ENCODE results near the gene TNIP2.
"Not testable (repeated sequence)": the region's sequence is repeated elsewhere in the genome, so short reads cannot be mapped to it uniquely, and the experiment has no call there.

TNIP2 gene

GRCh38 chr4:2743518-2744445 is 12.4 kb downstream of the TNIP2 start:
- DNase-seq = no peak

GRCh38 chr4:2742823-2743517 is 13.2 kb downstream of the TNIP2 start:
- no peak for DNase-seq

- DNase-seq = no peak
Observed at GRCh38 chr4:2742081-2742822, 13.9 kb downstream of the TNIP2 start.

- no peak for DNase-seq
Observed at GRCh38 chr4:2741626-2742025, 14.5 kb downstream of the TNIP2 start.

- DNase-seq = not testable (repeated sequence)
Observed at GRCh38 chr4:2738296-2738695, 17.8 kb downstream of the TNIP2 start.

GRCh38 chr4:2735869-2736268 is 20.3 kb downstream of the TNIP2 start:
- no peak for DNase-seq

- no peak for DNase-seq
Observed at GRCh38 chr4:2734612-2735011, 21.5 kb downstream of the TNIP2 start.

GRCh38 chr4:2733844-2734574 is 22.1 kb downstream of the TNIP2 start:
- DNase-seq = no peak

GRCh38 chr4:2733001-2733843 is 22.9 kb downstream of the TNIP2 start:
- DNase-seq = no peak

- no peak for DNase-seq
Observed at GRCh38 chr4:2732526-2732925, 23.6 kb downstream of the TNIP2 start.

GRCh38 chr4:2731907-2732317 is 24.2 kb downstream of the TNIP2 start:
- DNase-seq = no peak

GRCh38 chr4:2729533-2729875 is 26.6 kb downstream of the TNIP2 start:
- no peak for DNase-seq

- no peak for DNase-seq
Observed at GRCh38 chr4:2728806-2729532, 27.2 kb downstream of the TNIP2 start.

GRCh38 chr4:2728221-2728620 is 27.9 kb downstream of the TNIP2 start:
- DNase-seq = no peak

GRCh38 chr4:2726881-2727280 is 29.3 kb downstream of the TNIP2 start:
- not testable (repeated sequence) for DNase-seq

- no peak for DNase-seq
Observed at GRCh38 chr4:2725380-2725779, 30.8 kb downstream of the TNIP2 start.

GRCh38 chr4:2723751-2724150 is 32.4 kb downstream of the TNIP2 start:
- no peak for DNase-seq

- no peak for DNase-seq
Observed at GRCh38 chr4:2722033-2722432, 34.1 kb downstream of the TNIP2 start.

- DNase-seq = no peak
Observed at GRCh38 chr4:2721586-2721985, 34.5 kb downstream of the TNIP2 start.

- no peak for DNase-seq
Observed at GRCh38 chr4:2716236-2716635, 39.9 kb downstream of the TNIP2 start.

GRCh38 chr4:2715426-2715825 is 40.7 kb downstream of the TNIP2 start:
- DNase-seq = no peak

Measured in activated CD4-positive, alpha-beta T cell treated with anti-CD3 and anti-CD28 coated beads, Interleukin-2, amount 50 U/mL, for 1 hour (primary cell).